ENCODE results near the gene ACOT7. TPM values are rescaled to one million over a fixed set of nuclear protein-coding genes. Genes with fewer than 3 reads are reported as not detected.
"Not testable (repeated sequence)": the region's sequence is repeated elsewhere in the genome, so short reads cannot be mapped to it uniquely, and the experiment has no call there.

ACOT7 gene
- total RNA-seq, 2 donors from 2014 or later: 6.6 to 10.7 TPM

GRCh38 chr1:6437012-6437700, 43.6 kb upstream of the ACOT7 start:
- H3K4me3 ChIP-seq; H3K4me1 ChIP-seq; H3K36me3 ChIP-seq; H3K27ac ChIP-seq; DNase-seq (ENCODE audit: low spot score); H3K9me3 ChIP-seq: not testable (repeated sequence)
- peak in 1 of 2 donors; percentile 48 for TF ChIP-seq CTCF (IDR thresholded peaks at IDR 0.05)
- H3K27me3 ChIP-seq: peaks cover 3 to 11% of the 10 kb centered on the region in 2 donors

- not testable (repeated sequence) for H3K27ac ChIP-seq; H3K9me3 ChIP-seq; H3K36me3 ChIP-seq; H3K4me1 ChIP-seq; DNase-seq (ENCODE audit: low spot score); H3K4me3 ChIP-seq
- peaks cover 3 to 11% of the 10 kb centered on the region in 2 donors for H3K27me3 ChIP-seq
Measured at GRCh38 chr1:6436277-6436676, 42.7 kb upstream of the ACOT7 start.

GRCh38 chr1:6435547-6435946, 42.0 kb upstream of the ACOT7 start:
- no peak for TF ChIP-seq CTCF (IDR thresholded peaks at IDR 0.05)
- DNase-seq (ENCODE audit: low spot score): no peak
- Histone ChIP-seq H3K27me3 (peaks cover 0 to 10% of the 10 kb centered on the region in 2 donors), H3K27ac (no peak overlapping the region), H3K4me3 (no peak overlapping the region), H3K4me1 (peaks cover 0 to 6% of the 10 kb centered on the region in 2 donors), H3K36me3 (no peaks in the 10 kb centered on the region), H3K9me3 (no peaks in the 10 kb centered on the region)

GRCh38 chr1:6435129-6435528, 41.6 kb upstream of the ACOT7 start:
- Histone ChIP-seq H3K27ac (no peak overlapping the region), H3K4me3 (no peak overlapping the region), H3K27me3 (peaks cover 0 to 5% of the 10 kb centered on the region in 2 donors), H3K4me1 (peaks cover 0 to 4% of the 10 kb centered on the region in 2 donors), H3K36me3 (no peaks in the 10 kb centered on the region), H3K9me3 (no peaks in the 10 kb centered on the region)
- no peak for TF ChIP-seq CTCF (IDR thresholded peaks at IDR 0.05)
- no peak for DNase-seq (ENCODE audit: low spot score)

- Histone ChIP-seq H3K36me3 (no peaks in the 10 kb centered on the region), H3K27me3 (no peaks in the 10 kb centered on the region), H3K9me3 (no peaks in the 10 kb centered on the region), H3K27ac (no peak overlapping the region), H3K4me1 (peaks cover 0 to 8% of the 10 kb centered on the region in 2 donors), H3K4me3 (no peak overlapping the region)
- no peak for TF ChIP-seq CTCF (IDR thresholded peaks at IDR 0.05)
- no peak for DNase-seq (ENCODE audit: low spot score)
Measured at GRCh38 chr1:6434186-6434585, 40.6 kb upstream of the ACOT7 start.

- not testable (repeated sequence) for H3K4me1 ChIP-seq; H3K27ac ChIP-seq; H3K9me3 ChIP-seq; H3K27me3 ChIP-seq; DNase-seq (ENCODE audit: low spot score); H3K36me3 ChIP-seq; H3K4me3 ChIP-seq
Measured at GRCh38 chr1:6431645-6432579, 38.3 kb upstream of the ACOT7 start.

GRCh38 chr1:6429660-6430411, 36.3 kb upstream of the ACOT7 start:
- Histone ChIP-seq H3K27me3 (peaks cover 8 to 12% of the 10 kb centered on the region in 2 donors), H3K4me1 (peaks cover 0 to 15% of the 10 kb centered on the region in 2 donors)
- not testable (repeated sequence) for H3K27ac ChIP-seq; DNase-seq (ENCODE audit: low spot score); H3K36me3 ChIP-seq; H3K9me3 ChIP-seq; H3K4me3 ChIP-seq

- H3K9me3 ChIP-seq; H3K36me3 ChIP-seq; DNase-seq (ENCODE audit: low spot score); H3K27ac ChIP-seq; H3K4me3 ChIP-seq: not testable (repeated sequence)
- H3K27me3 ChIP-seq: peaks cover 18 to 19% of the 10 kb centered on the region in 2 donors
- peaks cover 0 to 29% of the 10 kb centered on the region in 2 donors for H3K4me1 ChIP-seq
Measured at GRCh38 chr1:6428453-6428852, 34.9 kb upstream of the ACOT7 start.
